Keratinocyte (primary cell): ENCODE data around the gene SMARCA1. TPM values are rescaled to one million over a fixed set of nuclear protein-coding genes. Genes with fewer than 3 reads are reported as not detected.

Source experiments
- DNase-seq: peaks from one replicate; pipeline ENCODE4 v3.0.0-alpha.2; 2011; ENCODE audit warnings: low read depth, missing footprints, low spot score
- FAIRE-seq: peaks from 2 replicates; lab custom pipeline; 2011; peaks lifted over from hg19 to GRCh38; lab: Jason Lieb, UNC
- H2AFZ ChIP-seq: 2 replicates; pipeline ENCODE4 v1.6.0; 2012; ENCODE audit warnings: low read length, control low read depth, inconsistent platforms; ENCODE audit not compliant: control insufficient read depth
- H3K27ac ChIP-seq: 2 replicates; pipeline ENCODE4 v1.5.1; 2011; ENCODE audit warnings: low read length; ENCODE audit not compliant: control insufficient read depth, insufficient read depth
- H3K27me3 ChIP-seq: 3 replicates; pipeline ENCODE4 v1.6.0; 2011; ENCODE audit warnings: low read length; ENCODE audit not compliant: control insufficient read depth, insufficient read depth; ENCODE audit errors: extremely low read depth
- H3K36me3 ChIP-seq, 2 experiments: 2 replicates in 1 of 2; 3 replicates in 1 of 2; pipeline ENCODE4 v1.5.1; 2011; ENCODE audit warnings: low read length in 2 of 2, mild to moderate bottlenecking in 1 of 2; ENCODE audit not compliant: control insufficient read depth in 2 of 2, insufficient read depth in 2 of 2; ENCODE audit errors: extremely low read depth in 1 of 2
- H3K4me1 ChIP-seq: 3 replicates; pipeline ENCODE4 v1.5.1; 2011; ENCODE audit warnings: low read length; ENCODE audit not compliant: control insufficient read depth, insufficient read depth; ENCODE audit errors: extremely low read depth
- H3K4me2 ChIP-seq: 3 replicates; pipeline ENCODE4 v1.6.0; 2011; ENCODE audit warnings: low read depth, low read length; ENCODE audit not compliant: control insufficient read depth, insufficient read depth; ENCODE audit errors: extremely low read depth
- H3K4me3 ChIP-seq, 3 experiments: fragments of 200-600 bp in 1 of 3; sonication (generic) in 1 of 3; 2 replicates in 2 of 3; 3 replicates in 1 of 3; pipeline ENCODE4 v1.5.1; 2011 to 2016; ENCODE audit warnings: low read length in 3 of 3, mild to moderate bottlenecking in 3 of 3, control low read depth in 2 of 3, inconsistent platforms in 1 of 3, low read depth in 1 of 3, mixed read lengths in 1 of 3, mixed run types in 1 of 3, moderate library complexity in 1 of 3; ENCODE audit not compliant: control insufficient read depth in 2 of 3, insufficient read depth in 2 of 3; ENCODE audit errors: extremely low read depth in 1 of 3
- H3K79me2 ChIP-seq: 2 replicates; pipeline ENCODE4 v1.6.0; 2012; ENCODE audit warnings: low read length; ENCODE audit not compliant: control insufficient read depth, insufficient read depth
- H3K9ac ChIP-seq: 3 replicates; pipeline ENCODE4 v1.6.0; 2011; ENCODE audit warnings: low read length; ENCODE audit not compliant: control insufficient read depth, insufficient read depth; ENCODE audit errors: extremely low read depth
- H3K9me1 ChIP-seq: 3 replicates; pipeline ENCODE4 v1.6.0; 2011; ENCODE audit warnings: low read length; ENCODE audit not compliant: control insufficient read depth, insufficient read depth; ENCODE audit errors: extremely low read depth
- H3K9me3 ChIP-seq: 2 replicates; pipeline ENCODE4 v1.5.1; 2012; ENCODE audit warnings: low read depth, low read length; ENCODE audit not compliant: control insufficient read depth
- H4K20me1 ChIP-seq: 3 replicates; pipeline ENCODE4 v1.6.0; 2011; ENCODE audit warnings: low read length; ENCODE audit not compliant: control insufficient read depth, insufficient read depth; ENCODE audit errors: extremely low read depth
- CTCF ChIP-seq, 3 experiments: IDR thresholded peaks in 1 of 3; conservative IDR thresholded peaks in 1 of 3; optimal IDR thresholded peaks in 1 of 3; 2 replicates in 2 of 3; 3 replicates in 1 of 3; pipeline versions ENCODE3 to v1.5.1; 2011; ENCODE audit warnings: low read length in 3 of 3, mild to moderate bottlenecking in 3 of 3, moderate library complexity in 2 of 3, control low read depth in 1 of 3, inconsistent platforms in 1 of 3; ENCODE audit not compliant: insufficient read depth in 2 of 3; ENCODE audit errors: extremely low read depth in 1 of 3
- EZH2 ChIP-seq: IDR thresholded peaks from one replicate; pipeline ENCODE4 v1.6.1; 2012; ENCODE audit warnings: inconsistent platforms, mild to moderate bottlenecking, low read length, moderate library complexity
- dilution Hi-C: fragments of 300-500 bp; cut with MboI; formaldehyde crosslinking; loops from one replicate; pipeline ENCODE4 v1.7.0; 2020; ENCODE audit warnings: low sequenced_read_pairs; ENCODE audit not compliant: extremely low pct_ligation_motif_present
- polyA plus RNA-seq, 5 experiments: library from polyadenylated mRNA; depleted of rRNA in 3 of 5; stranded (reverse) in 3 of 5; stranded (forward) in 1 of 5; unstranded in 1 of 5; fragments of >200 nt; gene quantifications; 1 replicate in 1 of 5; 2 replicates in 3 of 5; 3 replicates in 1 of 5; pipeline versions ENCODE4 v1.2.1 to v1.2.3, GENCODE V29; 2011 to 2012; ENCODE audit warnings: missing spikeins in 2 of 5, low read depth in 1 of 5, low replicate concordance in 1 of 5

The SMARCA1 gene
- polyA plus RNA-seq, 1 donor (not counting 4 experiments of a cell fraction or from before 2014, with no cell fraction given): 21.6 TPM

- FAIRE-seq: no peak
- H3K9me3 ChIP-seq: no peaks in the 10 kb centered on the region
- H3K36me3 ChIP-seq: peaks cover 0 to 1% of the 10 kb centered on the region in 2 experiments
- no peaks in the 10 kb centered on the region for H3K9me1 ChIP-seq
- no peak overlapping the region for H3K9ac ChIP-seq
- H3K4me3 ChIP-seq: no peak overlapping the region
- no peak overlapping the region for H3K27ac ChIP-seq
- H3K79me2 ChIP-seq: peaks cover 6% of the 10 kb centered on the region
- H3K4me1 ChIP-seq: no peaks in the 10 kb centered on the region
- DNase-seq: no peak
- H3K27me3 ChIP-seq: no peaks in the 10 kb centered on the region
- no peak for TF ChIP-seq EZH2
- no peak for TF ChIP-seq CTCF (optimal IDR thresholded peaks at IDR 0.05 in 1 of 3, IDR thresholded peaks at IDR 0.05 in 1 of 3, conservative IDR thresholded peaks at IDR 0.05 in 1 of 3; ENCODE audit: extremely low read depth in 1 of 3, insufficient read depth in 2 of 3, low read length in 3 of 3)
- dilution Hi-C loops: no loop called here
- H4K20me1 ChIP-seq: no peaks in the 10 kb centered on the region
- no peak overlapping the region for H2AFZ ChIP-seq
- no peak overlapping the region for H3K4me2 ChIP-seq
Measured at GRCh38 chrX:129516402-129516801, 6.9 kb downstream of the SMARCA1 start.

GRCh38 chrX:129512409-129512808 lies 10.9 kb downstream of the SMARCA1 start:
- FAIRE-seq: no peak
- Histone ChIP-seq H3K79me2 (no peaks in the 10 kb centered on the region), H3K36me3 (peaks cover 0 to 1% of the 10 kb centered on the region in 2 experiments), H3K4me3 (no peak overlapping the region), H4K20me1 (no peaks in the 10 kb centered on the region), H3K9me1 (no peaks in the 10 kb centered on the region), H3K27me3 (no peaks in the 10 kb centered on the region), H3K4me1 (no peaks in the 10 kb centered on the region), H3K27ac (no peak overlapping the region), H2AFZ (no peak overlapping the region), H3K9me3 (no peaks in the 10 kb centered on the region), H3K4me2 (no peak overlapping the region), H3K9ac (no peak overlapping the region)
- TF ChIP-seq CTCF (optimal IDR thresholded peaks at IDR 0.05 in 1 of 3, IDR thresholded peaks at IDR 0.05 in 1 of 3, conservative IDR thresholded peaks at IDR 0.05 in 1 of 3; ENCODE audit: extremely low read depth in 1 of 3, insufficient read depth in 2 of 3, low read length in 3 of 3): no peak
- TF ChIP-seq EZH2: no peak
- dilution Hi-C loops: no loop called here
- no peak for DNase-seq
